ENCODE data around the gene WWOX. TPM values are rescaled to one million over a fixed set of nuclear protein-coding genes. Genes with fewer than 3 reads are reported as not detected.

The WWOX gene
- total and polyA plus RNA-seq, 2 of the 8 experiments (the other 6 are each of a cell fraction or from before 2014, with no cell fraction given), result 5.4 to 16.7 TPM

- TF ChIP-seq RNF2 (IDR thresholded peaks at IDR 0.05; ENCODE audit: borderline replicate concordance, low read depth, low read length, missing control alignments, poor library complexity, severe bottlenecking), result no peak
- no peak for TF ChIP-seq POU5F1 (IDR thresholded peaks at IDR 0.05; ENCODE audit: low read depth, low read length)
- no peak for TF ChIP-seq FOSL1 (IDR thresholded peaks at IDR 0.05; ENCODE audit: insufficient read depth, low read depth, low read length)
- TF ChIP-seq POLR2A (IDR thresholded peaks at IDR 0.05; ENCODE audit: control extremely low read depth in 1 of 2, low read depth in 2 of 2, low read length in 2 of 2), result no peak
- no peak for TF ChIP-seq RBBP5 (IDR thresholded peaks at IDR 0.05; ENCODE audit: borderline replicate concordance, low read depth, low read length)
Measured at GRCh38 chr16:78566397-78567073, 467.1 kb downstream of the WWOX start (continued).

Data from H1 (cell line).